GM21737 (cell line): ENCODE results near the gene RASEF.
"Not testable (repeated sequence)": the region's sequence is repeated elsewhere in the genome, so short reads cannot be mapped to it uniquely, and the experiment has no call there.

Experiments used
- ATAC-seq: cut with Tn5 transposase; IDR thresholded peaks from one replicate; pipeline ENCODE4 v1.9.1; 2021; ENCODE audit warnings: mild to moderate bottlenecking, moderate library complexity; ENCODE audit not compliant: unreplicated experiment

Gene RASEF

GRCh38 chr9:83062651-83063527 is at the start of gene RASEF:
Gene RASEF, minus strand, starts transcription at chr9:83063142. Its CDS starts 275 bp downstream, at chr9:83062867.
- ATAC-seq = no peak

- no peak for ATAC-seq
Measured at GRCh38 chr9:83111169-83111568, 48.2 kb upstream of the RASEF start.

GRCh38 chr9:83109296-83109695 is 46.4 kb upstream of the RASEF start:
- no peak for ATAC-seq

- ATAC-seq = no peak
Measured at GRCh38 chr9:83108208-83108607, 45.3 kb upstream of the RASEF start.

- ATAC-seq = no peak
Measured at GRCh38 chr9:83106772-83107171, 43.8 kb upstream of the RASEF start.

- ATAC-seq = no peak
Measured at GRCh38 chr9:83106263-83106662, 43.3 kb upstream of the RASEF start.

- no peak for ATAC-seq
Measured at GRCh38 chr9:83097633-83098032, 34.7 kb upstream of the RASEF start.

GRCh38 chr9:83093311-83093710 is 30.4 kb upstream of the RASEF start:
- ATAC-seq = not testable (repeated sequence)

GRCh38 chr9:83081846-83082245 is 18.9 kb upstream of the RASEF start:
- no peak for ATAC-seq

- no peak for ATAC-seq
Measured at GRCh38 chr9:83081010-83081409, 18.1 kb upstream of the RASEF start.

GRCh38 chr9:83075932-83076331 is 13.0 kb upstream of the RASEF start:
- ATAC-seq = not testable (repeated sequence)

GRCh38 chr9:83072498-83072897 is 9.6 kb upstream of the RASEF start:
- not testable (repeated sequence) for ATAC-seq

GRCh38 chr9:83071626-83072025 is 8.7 kb upstream of the RASEF start:
- ATAC-seq = no peak

- no peak for ATAC-seq
Measured at GRCh38 chr9:83070261-83070660, 7.3 kb upstream of the RASEF start.

- ATAC-seq = no peak
Measured at GRCh38 chr9:83069651-83070050, 6.7 kb upstream of the RASEF start.

GRCh38 chr9:83068414-83068813 is 5.5 kb upstream of the RASEF start:
- no peak for ATAC-seq

GRCh38 chr9:83067579-83067978 is 4.6 kb upstream of the RASEF start:
- ATAC-seq = no peak

GRCh38 chr9:83066771-83067170 is 3.8 kb upstream of the RASEF start:
- no peak for ATAC-seq

GRCh38 chr9:83065233-83065632 is 2.3 kb upstream of the RASEF start:
- ATAC-seq = no peak

GRCh38 chr9:83061990-83062650 is 822 bp downstream of the RASEF start:
- no peak for ATAC-seq

- ATAC-seq = no peak
Measured at GRCh38 chr9:83061036-83061435, 1.9 kb downstream of the RASEF start.

GRCh38 chr9:83060556-83060955 is 2.4 kb downstream of the RASEF start:
- ATAC-seq = no peak
